ENCODE measurements around the gene SPON2.
"Not testable (repeated sequence)": the region's sequence is repeated elsewhere in the genome, so short reads cannot be mapped to it uniquely, and the experiment has no call there.

SPON2 gene

DNA sequence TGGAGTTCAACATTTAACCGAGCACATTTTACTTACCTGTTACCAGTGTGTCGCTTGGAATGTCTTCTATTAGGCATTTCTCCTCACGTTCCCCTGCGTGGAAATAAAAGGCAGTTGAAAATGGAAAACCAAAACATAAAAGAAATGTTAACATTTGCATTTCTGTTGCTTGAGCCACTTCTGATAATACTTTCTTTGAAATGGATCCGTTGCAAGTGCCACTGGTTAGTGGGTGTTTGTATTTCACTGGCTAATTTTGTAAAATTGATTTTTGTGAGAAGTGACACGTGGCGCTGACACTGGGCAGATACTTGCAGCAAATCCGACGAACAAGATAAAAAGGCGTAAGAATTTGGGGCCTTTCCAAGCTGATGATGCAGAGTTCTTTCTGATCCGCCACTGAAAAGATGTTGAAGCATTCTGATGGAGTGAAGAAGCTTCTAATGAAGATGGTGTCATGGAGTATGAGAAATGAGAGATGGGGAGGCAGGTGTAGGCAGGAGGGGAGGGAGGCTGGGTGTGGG lies 18.8 kb downstream of the SPON2 start:
- no peaks in the 10 kb centered on the region for H3K9me3 ChIP-seq (ENCODE audit: low read length)
- H3K4me1 ChIP-seq (ENCODE audit: insufficient read depth, low read length), result no peaks in the 10 kb centered on the region
- no peak overlapping the region for H3K4me3 ChIP-seq (ENCODE audit: low read length)
- no peak overlapping the region for H2AFZ ChIP-seq (ENCODE audit: low read depth, low read length)
- no peaks in the 10 kb centered on the region for H3K36me3 ChIP-seq (ENCODE audit: insufficient read depth, low read length)
- peaks cover 36% of the 10 kb centered on the region for H3K27me3 ChIP-seq (ENCODE audit: insufficient read depth, low read length)

- Histone ChIP-seq H3K4me1 (ENCODE audit: insufficient read depth, low read length) (no peaks in the 10 kb centered on the region), H3K27me3 (ENCODE audit: insufficient read depth, low read length) (peaks cover 40% of the 10 kb centered on the region), H3K4me3 (ENCODE audit: low read length) (no peak overlapping the region), H3K36me3 (ENCODE audit: insufficient read depth, low read length) (no peaks in the 10 kb centered on the region), H2AFZ (ENCODE audit: low read depth, low read length) (no peak overlapping the region), H3K9me3 (ENCODE audit: low read length) (no peaks in the 10 kb centered on the region)
These were observed 20.1 kb downstream of the SPON2 start for GRCh38 chr4:1152290-1152689.

DNA sequence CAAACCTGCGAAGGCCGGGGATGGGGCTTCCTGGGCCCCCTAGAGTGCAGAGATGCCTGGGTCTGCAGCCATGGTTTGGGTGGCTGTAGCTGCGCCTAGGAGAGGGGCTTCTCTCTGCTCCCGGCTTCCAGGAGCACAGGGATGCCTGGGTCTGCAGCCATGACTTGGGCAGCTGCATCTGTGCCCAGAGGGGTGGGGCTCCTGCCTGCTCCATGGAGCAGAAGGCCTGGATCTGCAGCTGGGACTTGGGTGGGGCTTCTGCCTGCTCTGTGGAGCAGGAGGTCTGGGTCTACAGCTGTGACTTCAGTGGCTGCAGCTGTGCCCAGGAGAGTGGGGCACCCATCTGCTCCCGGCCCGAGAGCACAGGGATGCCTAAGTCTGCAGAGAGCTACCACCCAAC lies 20.8 kb downstream of the SPON2 start:
- peaks cover 36% of the 10 kb centered on the region for H3K27me3 ChIP-seq (ENCODE audit: insufficient read depth, low read length)

GRCh38 chr4:1150875-1151274 lies 21.5 kb downstream of the SPON2 start:
- Histone ChIP-seq H3K36me3 (ENCODE audit: insufficient read depth, low read length) (no peaks in the 10 kb centered on the region), H3K4me3 (ENCODE audit: low read length) (no peak overlapping the region), H3K9me3 (ENCODE audit: low read length) (no peaks in the 10 kb centered on the region), H2AFZ (ENCODE audit: low read depth, low read length) (no peak overlapping the region), H3K4me1 (ENCODE audit: insufficient read depth, low read length) (no peaks in the 10 kb centered on the region), H3K27me3 (ENCODE audit: insufficient read depth, low read length) (peaks cover 30% of the 10 kb centered on the region)

More for the DNA sequence above, 20.8 kb downstream of the SPON2 start:
- Histone ChIP-seq H2AFZ (ENCODE audit: low read depth, low read length) (no peak overlapping the region), H3K36me3 (ENCODE audit: insufficient read depth, low read length) (no peaks in the 10 kb centered on the region), H3K4me3 (ENCODE audit: low read length) (no peak overlapping the region), H3K4me1 (ENCODE audit: insufficient read depth, low read length) (no peaks in the 10 kb centered on the region), H3K9me3 (ENCODE audit: low read length) (no peaks in the 10 kb centered on the region)

DNA sequence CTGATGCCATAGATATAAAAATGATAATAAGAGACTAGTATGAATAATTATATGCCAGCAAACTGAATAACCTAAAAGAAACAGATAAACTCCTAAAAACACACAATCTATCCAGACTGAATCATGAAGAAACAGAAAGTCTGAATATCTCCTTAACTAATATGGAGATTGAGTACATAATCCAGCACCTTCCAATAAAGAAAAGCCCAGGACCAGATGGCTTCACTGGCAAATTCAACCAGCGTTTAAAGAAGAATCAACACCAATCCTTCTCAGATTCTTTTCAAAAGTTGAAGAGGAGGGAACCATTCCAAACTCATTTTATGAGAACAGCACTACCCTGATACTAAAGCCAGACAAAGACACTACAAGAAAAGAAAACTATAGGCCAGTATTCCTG lies 32.5 kb downstream of the SPON2 start:
- Histone ChIP-seq H3K9me3 (ENCODE audit: low read length) (no peaks in the 10 kb centered on the region), H3K36me3 (ENCODE audit: insufficient read depth, low read length) (no peaks in the 10 kb centered on the region), H3K27me3 (ENCODE audit: insufficient read depth, low read length) (peaks cover 3% of the 10 kb centered on the region), H3K4me1 (ENCODE audit: insufficient read depth, low read length) (no peaks in the 10 kb centered on the region), H2AFZ (ENCODE audit: low read depth, low read length) (no peak overlapping the region), H3K4me3 (ENCODE audit: low read length) (no peak overlapping the region)

GRCh38 chr4:1137850-1138249 lies 34.5 kb downstream of the SPON2 start:
- Histone ChIP-seq H2AFZ (ENCODE audit: low read depth, low read length) (no peak overlapping the region), H3K27me3 (ENCODE audit: insufficient read depth, low read length) (peaks cover 10% of the 10 kb centered on the region), H3K4me3 (ENCODE audit: low read length) (no peak overlapping the region), H3K9me3 (ENCODE audit: low read length) (no peaks in the 10 kb centered on the region), H3K36me3 (ENCODE audit: insufficient read depth, low read length) (no peaks in the 10 kb centered on the region), H3K4me1 (ENCODE audit: insufficient read depth, low read length) (no peaks in the 10 kb centered on the region)

GRCh38 chr4:1137063-1137776 lies 35.2 kb downstream of the SPON2 start:
- Histone ChIP-seq H3K4me1 (ENCODE audit: insufficient read depth, low read length) (no peaks in the 10 kb centered on the region), H3K36me3 (ENCODE audit: insufficient read depth, low read length) (no peaks in the 10 kb centered on the region), H3K27me3 (ENCODE audit: insufficient read depth, low read length) (peaks cover 10% of the 10 kb centered on the region), H2AFZ (ENCODE audit: low read depth, low read length) (no peak overlapping the region), H3K9me3 (ENCODE audit: low read length) (no peaks in the 10 kb centered on the region), H3K4me3 (ENCODE audit: low read length) (no peak overlapping the region)

- no peaks in the 10 kb centered on the region for H3K4me1 ChIP-seq (ENCODE audit: insufficient read depth, low read length)
- no peaks in the 10 kb centered on the region for H3K9me3 ChIP-seq (ENCODE audit: low read length)
- no peak overlapping the region for H3K4me3 ChIP-seq (ENCODE audit: low read length)
- peaks cover 10% of the 10 kb centered on the region for H3K27me3 ChIP-seq (ENCODE audit: insufficient read depth, low read length)
- no peak overlapping the region for H2AFZ ChIP-seq (ENCODE audit: low read depth, low read length)
- H3K36me3 ChIP-seq (ENCODE audit: insufficient read depth, low read length), result no peaks in the 10 kb centered on the region
These were observed 36.3 kb downstream of the SPON2 start for GRCh38 chr4:1136048-1136447.

- Histone ChIP-seq H3K9me3 (ENCODE audit: low read length) (no peaks in the 10 kb centered on the region), H3K4me3 (ENCODE audit: low read length) (no peak overlapping the region), H3K27me3 (ENCODE audit: insufficient read depth, low read length) (peaks cover 10% of the 10 kb centered on the region), H3K36me3 (ENCODE audit: insufficient read depth, low read length) (no peaks in the 10 kb centered on the region), H3K4me1 (ENCODE audit: insufficient read depth, low read length) (no peaks in the 10 kb centered on the region), H2AFZ (ENCODE audit: low read depth, low read length) (no peak overlapping the region)
These were observed 39.4 kb downstream of the SPON2 start for GRCh38 chr4:1133033-1133432.

DNA sequence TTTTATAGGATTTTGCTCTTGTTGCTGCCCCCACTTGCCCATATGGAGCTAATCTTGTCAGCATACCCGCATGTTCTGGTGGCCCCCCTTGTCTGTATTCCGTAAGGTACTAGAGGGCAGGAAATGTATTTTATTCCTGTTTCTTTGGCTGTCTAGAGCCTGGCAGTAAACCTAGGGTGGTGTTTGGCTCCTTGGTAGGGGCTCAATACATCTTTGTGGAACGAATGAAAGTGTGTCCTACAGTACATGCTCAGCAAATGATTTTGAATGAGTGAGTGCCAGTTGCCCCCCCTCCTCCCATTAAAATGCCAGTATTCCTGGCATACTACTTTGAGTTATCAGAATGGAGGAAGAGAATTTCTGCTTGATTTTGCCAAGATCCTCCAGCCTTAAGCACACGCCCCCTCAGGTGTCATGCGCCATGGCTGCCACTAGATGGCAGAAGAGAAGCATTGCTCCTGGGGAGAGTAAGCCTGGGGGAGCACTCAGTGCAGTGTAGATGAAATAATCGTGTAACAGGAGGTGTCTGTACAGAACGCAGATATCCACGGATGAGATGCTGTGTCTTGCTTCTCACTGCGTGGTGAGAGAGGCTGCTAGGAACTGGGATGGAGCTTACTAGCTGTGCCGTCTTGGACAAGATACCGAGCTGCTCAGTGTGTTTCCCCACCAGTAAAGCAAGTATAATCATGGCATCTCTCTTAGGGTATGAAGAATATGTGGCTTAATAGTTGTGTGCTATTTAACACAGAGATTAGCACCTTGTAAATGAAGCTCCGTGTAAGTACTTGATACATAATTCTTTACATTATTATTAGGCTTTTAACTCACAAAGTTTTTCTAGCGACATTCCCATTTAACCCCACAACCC lies 41.8 kb downstream of the SPON2 start:
- Histone ChIP-seq H2AFZ (ENCODE audit: low read depth, low read length) (no peak overlapping the region), H3K9me3 (ENCODE audit: low read length) (no peaks in the 10 kb centered on the region), H3K4me1 (ENCODE audit: insufficient read depth, low read length) (no peaks in the 10 kb centered on the region), H3K4me3 (ENCODE audit: low read length) (no peak overlapping the region), H3K27me3 (ENCODE audit: insufficient read depth, low read length) (peaks cover 7% of the 10 kb centered on the region), H3K36me3 (ENCODE audit: insufficient read depth, low read length) (no peaks in the 10 kb centered on the region)

GRCh38 chr4:1126506-1126905 lies 45.9 kb downstream of the SPON2 start:
- no peaks in the 10 kb centered on the region for H3K9me3 ChIP-seq (ENCODE audit: low read length)
- no peak overlapping the region for H3K4me3 ChIP-seq (ENCODE audit: low read length)
- H3K36me3 ChIP-seq (ENCODE audit: insufficient read depth, low read length), result no peaks in the 10 kb centered on the region
- no peaks in the 10 kb centered on the region for H3K27me3 ChIP-seq (ENCODE audit: insufficient read depth, low read length)
- no peaks in the 10 kb centered on the region for H3K4me1 ChIP-seq (ENCODE audit: insufficient read depth, low read length)
- H2AFZ ChIP-seq (ENCODE audit: low read depth, low read length), result no peak overlapping the region

GRCh38 chr4:1125466-1125865 lies 46.9 kb downstream of the SPON2 start:
- H3K9me3 ChIP-seq (ENCODE audit: low read length); H3K4me3 ChIP-seq (ENCODE audit: low read length); H2AFZ ChIP-seq (ENCODE audit: low read depth, low read length); H3K27me3 ChIP-seq (ENCODE audit: insufficient read depth, low read length); H3K36me3 ChIP-seq (ENCODE audit: insufficient read depth, low read length); H3K4me1 ChIP-seq (ENCODE audit: insufficient read depth, low read length): not testable (repeated sequence)

DNA sequence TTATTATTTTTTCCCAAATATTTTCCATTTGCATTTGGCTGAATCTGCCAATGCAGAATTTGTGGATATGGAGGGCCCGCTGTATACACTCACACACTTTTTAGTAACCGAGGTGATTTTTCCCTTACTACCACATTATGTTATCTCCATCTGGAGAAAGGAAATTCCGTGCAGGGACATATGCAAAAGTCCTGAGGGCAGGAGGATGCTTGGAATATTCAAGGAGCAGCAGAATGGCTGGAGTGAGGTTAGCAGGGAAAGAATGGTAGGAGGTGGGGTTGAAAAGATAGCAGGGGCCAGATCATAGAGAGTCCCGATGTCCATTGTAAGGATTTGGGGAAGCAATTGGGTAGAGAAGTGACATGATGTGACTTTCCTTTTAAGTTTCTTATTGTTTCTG lies 47.6 kb downstream of the SPON2 start:
- no peaks in the 10 kb centered on the region for H3K27me3 ChIP-seq (ENCODE audit: insufficient read depth, low read length)
- H2AFZ ChIP-seq (ENCODE audit: low read depth, low read length), result no peak overlapping the region
- no peak overlapping the region for H3K4me3 ChIP-seq (ENCODE audit: low read length)

More for the DNA sequence above, 47.6 kb downstream of the SPON2 start:
- H3K36me3 ChIP-seq (ENCODE audit: insufficient read depth, low read length), result no peaks in the 10 kb centered on the region
- no peaks in the 10 kb centered on the region for H3K4me1 ChIP-seq (ENCODE audit: insufficient read depth, low read length)
- no peaks in the 10 kb centered on the region for H3K9me3 ChIP-seq (ENCODE audit: low read length)

Data from neuron (in vitro differentiated cells).